ENCODE measurements around the gene RHBDD1.

- TF ChIP-seq TAF1 (IDR thresholded peaks at IDR 0.05; ENCODE audit: borderline replicate concordance, low read depth, low read length): no peak
- TF ChIP-seq POLR2AphosphoS5 (IDR thresholded peaks at IDR 0.05; ENCODE audit: low read depth, low read length): no peak
These were observed 47.5 kb downstream of the RHBDD1 start for GRCh38 chr2:226883296-226883795.
